D721Med (cell line): ENCODE measurements around the gene SEPTIN1.
A peak's percentile ranks its signal among the peaks of the same experiment; 100 is the strongest.

Source experiments
- DNase-seq: peaks from one replicate; pipeline ENCODE4 v3.0.0; 2011; ENCODE audit warnings: low spot score; ENCODE audit not compliant: insufficient read length
- FAIRE-seq: peaks from 2 replicates; lab custom pipeline; 2011; peaks lifted over from hg19 to GRCh38; lab: Jason Lieb, UNC
- CTCF ChIP-seq: IDR thresholded peaks from 2 replicates; pipeline ENCODE4 v1.5.1; 2012; ENCODE audit warnings: mild to moderate bottlenecking, control low read depth; ENCODE audit not compliant: insufficient read depth; ENCODE audit errors: missing control alignments

The SEPTIN1 gene

DNA sequence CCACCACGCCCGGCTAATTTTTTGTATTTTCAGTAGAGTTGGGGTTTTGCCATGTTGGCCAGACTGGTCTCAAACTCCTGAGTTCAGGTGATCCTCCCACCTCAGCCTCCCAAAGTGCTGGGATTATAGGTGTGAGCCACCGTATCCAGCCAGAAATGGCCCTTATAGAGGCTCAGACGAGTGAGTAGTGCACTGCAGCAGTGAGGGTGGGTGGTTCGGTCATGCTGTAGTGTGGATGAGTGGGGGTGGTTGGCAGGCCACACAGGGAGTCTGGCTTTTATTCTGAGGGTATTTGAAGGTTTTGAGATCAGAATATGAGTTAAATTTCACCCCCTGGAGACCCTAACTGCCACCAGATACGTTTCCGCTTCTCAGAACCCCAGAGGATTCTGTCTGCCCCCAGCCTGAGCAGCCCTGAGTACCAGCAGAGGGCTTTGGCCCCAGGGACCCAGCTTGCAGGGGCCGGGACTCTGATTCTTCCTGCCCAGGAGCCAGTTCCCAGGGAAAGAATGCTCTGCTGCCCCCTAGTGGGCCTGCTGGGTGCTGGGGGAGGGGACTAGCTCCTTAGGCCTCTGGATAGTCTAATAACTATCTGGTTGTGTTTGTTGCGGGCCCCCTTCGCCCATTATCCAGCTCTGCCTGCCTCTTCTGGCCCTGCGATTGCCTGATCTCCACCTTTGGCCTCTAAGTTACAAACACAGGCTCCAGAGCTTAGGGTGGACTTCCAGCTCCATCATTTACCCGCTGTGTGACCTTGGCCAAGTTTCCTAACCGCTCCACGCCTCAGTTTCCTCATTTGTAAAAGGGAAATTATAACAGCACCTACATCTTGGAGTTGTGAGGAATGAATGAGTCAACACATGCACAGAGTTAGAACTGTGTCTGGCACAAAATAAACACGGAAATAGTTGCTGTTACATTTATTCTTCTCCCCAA is 27.0 kb upstream of the SEPTIN1 start:
- DNase-seq (no peak), FAIRE-seq (no peak)
- peak; percentile 96 for TF ChIP-seq CTCF

- no peak for TF ChIP-seq CTCF
- no peak for FAIRE-seq
- DNase-seq, result no peak
These were observed 25.6 kb upstream of the SEPTIN1 start for GRCh38 chr16:30407804-30408534.

DNA sequence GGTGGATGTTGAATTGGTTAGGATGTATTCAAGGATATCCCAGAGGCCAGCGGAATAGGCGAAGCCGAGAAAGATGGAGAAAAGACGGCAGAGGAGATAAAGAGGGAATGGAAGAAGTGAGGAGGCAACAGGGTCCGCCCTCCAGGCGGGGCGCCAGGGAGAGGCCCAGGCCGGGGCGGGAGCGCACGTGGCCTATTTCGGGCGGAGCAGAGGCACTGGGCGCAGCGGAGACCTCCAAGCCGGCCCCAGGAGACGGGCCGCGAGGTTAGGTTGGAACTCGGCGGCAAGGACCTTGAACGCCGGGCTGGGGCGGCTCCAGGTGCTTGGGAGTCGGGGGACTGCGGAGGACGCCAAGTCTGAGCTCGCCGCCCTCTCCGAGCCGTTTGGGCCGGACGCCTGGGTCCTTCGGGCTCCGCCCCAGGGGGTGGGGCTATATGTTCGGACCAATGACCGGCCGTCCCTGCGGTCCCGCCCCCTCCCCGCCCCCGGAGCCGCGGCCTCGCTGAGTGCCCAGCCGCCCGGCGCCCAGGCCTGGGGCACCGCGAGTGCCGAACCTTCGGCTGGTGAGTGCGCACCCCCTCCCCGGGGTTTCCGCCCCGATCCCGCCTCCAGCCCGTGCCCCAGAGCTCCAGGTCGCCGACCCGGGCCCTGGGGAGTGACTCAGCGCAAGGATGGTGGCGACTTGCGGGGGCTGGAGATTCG is 24.9 kb upstream of the SEPTIN1 start, which contains the start of gene ZNF771:
Gene ZNF771, plus strand, starts transcription at position 505 of the 702 bp plus-strand sequence. CDS start 448 bp downstream, outside the sequence.
- no peak for TF ChIP-seq CTCF
- peak; percentile 75 for DNase-seq
- FAIRE-seq, result no peak

DNA sequence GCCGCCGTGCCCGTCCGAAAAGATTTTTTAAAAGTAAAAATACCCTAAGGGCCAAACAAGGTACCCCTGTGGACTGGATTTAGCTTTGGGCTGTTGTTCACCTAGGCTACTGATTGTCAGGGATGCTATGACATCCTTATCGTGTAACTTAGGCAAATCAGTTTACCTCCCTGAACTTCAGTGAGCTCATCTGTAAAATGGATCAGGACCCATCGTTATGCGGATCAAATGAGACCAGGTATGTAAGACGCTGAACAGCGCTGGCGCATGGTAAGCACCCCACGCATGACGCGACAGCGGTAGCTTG is 24.4 kb upstream of the SEPTIN1 start:
- no peak for TF ChIP-seq CTCF
- DNase-seq, result no peak
- no peak for FAIRE-seq

DNA sequence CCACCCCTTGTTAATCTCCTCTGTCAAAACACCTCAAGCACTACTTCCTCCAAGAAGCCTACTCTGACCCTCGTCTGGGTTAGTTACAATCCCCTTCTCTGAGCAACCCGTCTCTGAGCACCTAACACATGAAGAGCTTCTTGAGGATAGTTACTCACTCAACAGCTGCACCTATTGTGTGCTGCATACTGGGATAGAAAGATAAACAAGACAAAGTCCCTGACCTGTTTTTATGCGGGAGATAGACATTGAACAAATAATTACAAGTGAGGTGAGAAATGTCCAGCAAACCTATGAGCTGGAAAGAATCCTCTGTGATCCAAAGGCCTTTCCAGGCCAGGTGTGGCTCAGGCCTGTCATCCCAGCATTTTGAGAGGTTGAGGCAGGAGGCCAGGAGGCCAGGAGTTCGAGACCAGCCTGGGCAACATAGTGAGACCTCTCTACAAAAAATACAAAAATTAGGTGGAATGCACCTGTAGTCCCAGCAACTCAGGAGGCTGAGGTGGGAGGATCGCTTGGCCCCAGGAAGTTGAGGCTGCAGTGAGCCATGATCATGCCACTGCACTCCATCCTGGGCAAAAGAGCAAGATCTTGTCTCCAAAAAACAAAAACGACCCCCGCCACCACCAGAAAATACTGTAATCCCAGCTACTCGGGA is 19.5 kb upstream of the SEPTIN1 start:
- no peak for DNase-seq
- no peak for FAIRE-seq
- TF ChIP-seq CTCF, result no peak

DNA sequence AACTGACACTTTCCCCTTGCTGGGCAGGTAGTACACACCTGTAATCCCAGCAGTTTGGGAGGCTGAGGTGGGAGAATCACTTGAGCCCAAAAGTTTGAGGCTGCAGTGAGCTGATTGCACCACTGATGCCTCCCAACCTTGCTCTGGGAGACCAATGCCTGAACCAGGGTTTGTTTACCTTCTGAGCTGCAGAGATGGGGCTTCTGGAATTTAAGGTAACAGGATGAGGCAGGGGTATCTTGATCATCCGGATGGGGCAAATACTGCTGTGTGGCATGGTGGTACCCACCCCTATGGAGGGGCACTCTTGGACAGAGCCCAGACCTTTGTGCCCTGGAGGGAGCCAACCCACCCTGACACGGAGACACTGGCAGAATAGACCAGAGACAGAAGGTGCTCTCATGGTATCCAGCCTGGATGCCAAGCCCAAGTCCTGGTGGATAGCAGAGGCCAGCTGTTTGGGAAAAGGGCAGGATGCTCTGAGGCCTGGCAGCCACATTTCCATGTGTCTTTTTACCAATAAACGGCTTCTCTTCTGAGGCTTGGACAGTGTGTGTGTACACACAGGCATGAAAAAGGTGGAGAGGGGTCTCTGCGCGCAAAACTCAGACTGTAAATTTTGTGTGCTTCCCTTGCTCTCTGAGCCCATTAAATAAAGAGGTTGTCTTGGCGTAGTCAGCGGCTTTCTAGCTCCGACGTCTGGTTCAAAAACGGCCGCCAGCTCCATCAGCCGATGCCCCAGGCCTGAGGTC is 17.2 kb upstream of the SEPTIN1 start:
- FAIRE-seq (no peak), DNase-seq (no peak)
- TF ChIP-seq CTCF, result no peak
